H9 (cell line): ENCODE results near the gene LRIG3. TPM values are rescaled to one million over a fixed set of nuclear protein-coding genes. Genes with fewer than 3 reads are reported as not detected.

Experiments used
- DNase-seq: peaks from one replicate; pipeline ENCODE4 v3.0.0-alpha.2; 2017
- H2AFZ ChIP-seq: one replicate; pipeline ENCODE4 v1.6.1; 2013; ENCODE audit warnings: mild to moderate bottlenecking, low read length, control low read depth, moderate library complexity
- H2AK5ac ChIP-seq: 2 replicates; pipeline ENCODE4 v1.6.1; 2013; ENCODE audit warnings: low read length, control low read depth, mixed read lengths; ENCODE audit not compliant: insufficient read length
- H2BK120ac ChIP-seq: one replicate; pipeline ENCODE4 v1.6.1; 2013; ENCODE audit warnings: low read depth, mild to moderate bottlenecking, low read length, control low read depth, inconsistent platforms; ENCODE audit not compliant: poor library complexity, severe bottlenecking
- H2BK12ac ChIP-seq: 2 replicates; pipeline ENCODE4 v1.6.1; 2013; ENCODE audit warnings: low read length, control low read depth, mixed read lengths, low read depth; ENCODE audit not compliant: insufficient read length
- H2BK15ac ChIP-seq: 2 replicates; pipeline ENCODE4 v1.6.1; 2013; ENCODE audit warnings: low read depth, low read length, control low read depth
- H2BK20ac ChIP-seq: one replicate; pipeline ENCODE4 v1.6.1; 2013; ENCODE audit warnings: low read depth, mild to moderate bottlenecking, low read length, control low read depth, inconsistent platforms; ENCODE audit not compliant: poor library complexity, severe bottlenecking
- H2BK5ac ChIP-seq: 2 replicates; pipeline ENCODE4 v1.6.1; 2013; ENCODE audit warnings: low read length, control low read depth, mixed read lengths; ENCODE audit not compliant: insufficient read length
- H3K14ac ChIP-seq: 2 replicates; pipeline ENCODE4 v1.6.1; 2013; ENCODE audit warnings: low read length, control low read depth; ENCODE audit not compliant: insufficient read depth
- H3K18ac ChIP-seq: 2 replicates; pipeline ENCODE4 v1.6.1; 2013; ENCODE audit warnings: low read depth, mild to moderate bottlenecking, mixed read lengths, low read length, control low read depth; ENCODE audit not compliant: insufficient read length
- H3K23ac ChIP-seq: 2 replicates; pipeline ENCODE4 v1.6.1; 2013; ENCODE audit warnings: low read length, control low read depth, mixed read lengths, low read depth; ENCODE audit not compliant: insufficient read length
- H3K23me2 ChIP-seq: 2 replicates; pipeline ENCODE4 v1.6.1; 2013; ENCODE audit warnings: low read depth, mild to moderate bottlenecking, mixed read lengths, low read length, control low read depth; ENCODE audit not compliant: insufficient read length, poor library complexity, severe bottlenecking
- H3K27ac ChIP-seq: 2 replicates; pipeline ENCODE4 v1.5.1; 2013; ENCODE audit warnings: low read length, control low read depth, mixed read lengths, low read depth; ENCODE audit not compliant: insufficient read length
- H3K27me3 ChIP-seq: 2 replicates; pipeline ENCODE4 v1.6.1; 2013; ENCODE audit warnings: low read length, control low read depth, inconsistent platforms; ENCODE audit not compliant: insufficient read depth
- H3K4ac ChIP-seq: 2 replicates; pipeline ENCODE4 v1.6.1; 2013; ENCODE audit warnings: low read depth, mild to moderate bottlenecking, control low read depth, inconsistent platforms, low read length, moderate library complexity
- H3K4me1 ChIP-seq: 2 replicates; pipeline ENCODE4 v1.6.1; 2013; ENCODE audit warnings: low read length, control low read depth, inconsistent platforms; ENCODE audit not compliant: insufficient read depth
- H3K4me2 ChIP-seq: 2 replicates; pipeline ENCODE4 v1.6.1; 2013; ENCODE audit warnings: low read length, control low read depth, mixed read lengths; ENCODE audit not compliant: insufficient read length, insufficient read depth
- H3K56ac ChIP-seq: 2 replicates; pipeline ENCODE4 v1.6.1; 2013; ENCODE audit warnings: low read depth, mild to moderate bottlenecking, mixed read lengths, low read length, control low read depth; ENCODE audit not compliant: insufficient read length
- H3K79me1 ChIP-seq: 2 replicates; pipeline ENCODE4 v1.6.1; 2013; ENCODE audit warnings: low read depth, mild to moderate bottlenecking, moderate library complexity, low read length, control low read depth, inconsistent platforms; ENCODE audit not compliant: insufficient read depth, poor library complexity, severe bottlenecking
- H3K79me2 ChIP-seq: 2 replicates; pipeline ENCODE4 v1.6.1; 2013; ENCODE audit warnings: low read length, control low read depth, inconsistent platforms; ENCODE audit not compliant: insufficient read depth
- H3K9ac ChIP-seq: 2 replicates; pipeline ENCODE4 v1.6.1; 2013; ENCODE audit warnings: low read length, control low read depth, mixed read lengths; ENCODE audit not compliant: insufficient read length; ENCODE audit errors: extremely low read depth
- H3K9me3 ChIP-seq: one replicate; pipeline ENCODE4 v1.6.1; 2013; ENCODE audit warnings: low read depth, low read length, inconsistent platforms; ENCODE audit not compliant: control insufficient read depth
- H3T11ph ChIP-seq: one replicate; pipeline ENCODE4 v1.6.1; 2013; ENCODE audit warnings: mild to moderate bottlenecking, low read length, control low read depth, inconsistent platforms
- H4K20me1 ChIP-seq: one replicate; pipeline ENCODE4 v1.6.1; 2013; ENCODE audit not compliant: control insufficient read depth, insufficient read length, insufficient read depth
- H4K5ac ChIP-seq: 2 replicates; pipeline ENCODE4 v1.6.1; 2013; ENCODE audit warnings: low read depth, mild to moderate bottlenecking, mixed read lengths, low read length, control low read depth; ENCODE audit not compliant: insufficient read length
- H4K8ac ChIP-seq: replicated peaks from 2 replicates; pipeline ENCODE4 v1.6.1; 2013; ENCODE audit warnings: low read length, control low read depth, mixed read lengths, low read depth; ENCODE audit not compliant: insufficient read length
- H4K91ac ChIP-seq: 2 replicates; pipeline ENCODE4 v1.6.1; 2013; ENCODE audit warnings: low read depth, mild to moderate bottlenecking, moderate library complexity, mixed read lengths, low read length, control low read depth; ENCODE audit not compliant: insufficient read length
- H3K27ac Mint-ChIP-seq, 3 experiments: 2 replicates in 2 of 3; 3 replicates in 1 of 3; pipeline ENCODE4 v1.8.0; 2020 to 2021; ENCODE audit warnings: mixed read lengths in 3 of 3, mild to moderate bottlenecking in 1 of 3, moderate library complexity in 1 of 3
- H3K27me3 Mint-ChIP-seq: 2 replicates; pipeline ENCODE4 v1.8.0; 2021; ENCODE audit warnings: low read depth, mild to moderate bottlenecking, moderate library complexity, mixed read lengths
- H3K36me3 Mint-ChIP-seq, 3 experiments: 2 replicates in 2 of 3; 3 replicates in 1 of 3; pipeline ENCODE4 v1.8.0; 2020 to 2021; ENCODE audit warnings: low read depth in 3 of 3, mixed read lengths in 3 of 3; ENCODE audit not compliant: insufficient read depth in 1 of 3
- H3K4me1 Mint-ChIP-seq, 2 experiments: 2 replicates each; pipeline ENCODE4 v1.8.0; 2020; ENCODE audit warnings: mixed read lengths in 2 of 2
- H3K4me3 Mint-ChIP-seq, 2 experiments: 2 replicates in 1 of 2; 3 replicates in 1 of 2; pipeline ENCODE4 v1.8.0; 2020 to 2021; ENCODE audit warnings: mild to moderate bottlenecking in 2 of 2, mixed read lengths in 2 of 2, moderate library complexity in 1 of 2
- H3K9me3 Mint-ChIP-seq, 2 experiments: 2 replicates in 1 of 2; 3 replicates in 1 of 2; pipeline ENCODE4 v1.8.0; 2020; ENCODE audit warnings: mild to moderate bottlenecking in 2 of 2, mixed read lengths in 2 of 2, moderate library complexity in 1 of 2
- WGBS: extraction: QIAGEN DNeasy Blood & Tissue Kit; methylation state at CpG from one replicate; pipeline ENCODE4 v1.1.7; 2013; ENCODE audit warnings: missing lambda C conversion rate, low lambda C conversion rate, mixed read lengths; ENCODE audit not compliant: insufficient read length; ENCODE audit errors: extremely low coverage; 5-methylcytosine and 5-hydroxymethylcytosine counted together
- total RNA-seq: library from RNA; stranded (reverse); gene quantifications from 2 replicates; pipeline ENCODE4 v1.2.1, GENCODE V29; 2021
- TF ChIP-seq, protein P1 (sequence below): fragments of 200-600 bp; sonication (generic); conservative IDR thresholded peaks from 3 replicates; pipeline ENCODE4 v1.8.0; 2021; ENCODE audit warnings: antibody characterized with exemption, mild to moderate bottlenecking

LRIG3 gene
- total RNA-seq, 1 experiment from 2014 or later: 10.9 TPM

DNA sequence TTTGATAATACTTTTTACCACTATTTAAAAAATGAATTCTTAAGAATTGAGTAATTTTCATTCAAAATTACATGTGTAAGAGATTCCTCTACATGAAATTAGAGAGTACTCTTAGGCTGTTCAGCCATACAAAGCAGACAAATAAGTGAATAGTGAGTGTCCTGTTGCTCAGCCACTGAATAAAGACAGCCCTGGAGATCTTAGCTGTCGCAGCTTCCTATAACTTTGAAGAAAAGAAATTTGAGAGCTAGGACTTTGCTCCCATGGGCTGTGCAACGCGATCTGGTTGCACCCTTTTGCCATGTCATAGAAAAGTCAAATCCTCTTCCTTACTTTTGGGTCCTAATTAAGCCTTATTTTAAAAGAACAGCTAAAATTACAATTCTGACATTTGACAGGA lies 40.9 kb upstream of the LRIG3 start:
- TF ChIP-seq, protein P1, sequence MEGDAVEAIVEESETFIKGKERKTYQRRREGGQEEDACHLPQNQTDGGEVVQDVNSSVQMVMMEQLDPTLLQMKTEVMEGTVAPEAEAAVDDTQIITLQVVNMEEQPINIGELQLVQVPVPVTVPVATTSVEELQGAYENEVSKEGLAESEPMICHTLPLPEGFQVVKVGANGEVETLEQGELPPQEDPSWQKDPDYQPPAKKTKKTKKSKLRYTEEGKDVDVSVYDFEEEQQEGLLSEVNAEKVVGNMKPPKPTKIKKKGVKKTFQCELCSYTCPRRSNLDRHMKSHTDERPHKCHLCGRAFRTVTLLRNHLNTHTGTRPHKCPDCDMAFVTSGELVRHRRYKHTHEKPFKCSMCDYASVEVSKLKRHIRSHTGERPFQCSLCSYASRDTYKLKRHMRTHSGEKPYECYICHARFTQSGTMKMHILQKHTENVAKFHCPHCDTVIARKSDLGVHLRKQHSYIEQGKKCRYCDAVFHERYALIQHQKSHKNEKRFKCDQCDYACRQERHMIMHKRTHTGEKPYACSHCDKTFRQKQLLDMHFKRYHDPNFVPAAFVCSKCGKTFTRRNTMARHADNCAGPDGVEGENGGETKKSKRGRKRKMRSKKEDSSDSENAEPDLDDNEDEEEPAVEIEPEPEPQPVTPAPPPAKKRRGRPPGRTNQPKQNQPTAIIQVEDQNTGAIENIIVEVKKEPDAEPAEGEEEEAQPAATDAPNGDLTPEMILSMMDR: no peak
- no peak overlapping the region for H3K18ac ChIP-seq
- no peak overlapping the region for H2BK5ac ChIP-seq
- no peak overlapping the region for H2BK15ac ChIP-seq
- no peak overlapping the region for H3K4me2 ChIP-seq
- Mint-ChIP-seq H3K4me1 (peaks cover 19 to 24% of the 10 kb centered on the region in 2 experiments), H3K27ac (no peak overlapping the region), H3K27me3 (no peaks in the 10 kb centered on the region), H3K4me3 (no peak overlapping the region), H3K36me3 (no peaks in the 10 kb centered on the region), H3K9me3 (no peaks in the 10 kb centered on the region)
- H2AFZ ChIP-seq: no peak overlapping the region
- no peaks in the 10 kb centered on the region for H3K79me2 ChIP-seq
- H2BK12ac ChIP-seq: no peak overlapping the region
- no peaks in the 10 kb centered on the region for H3K27me3 ChIP-seq
- no peak overlapping the region for H3K23ac ChIP-seq
- H3K56ac ChIP-seq: no peak overlapping the region
- H3K79me1 ChIP-seq: no peaks in the 10 kb centered on the region
- no peak overlapping the region for H3K9ac ChIP-seq
- DNase-seq: no peak
- H4K91ac ChIP-seq: no peak overlapping the region
- H4K5ac ChIP-seq: no peak overlapping the region
- no peak overlapping the region for H4K8ac ChIP-seq
- WGBS: no CpG with 5 or more reads among the region's 3 CpGs
- no peaks in the 10 kb centered on the region for H3K23me2 ChIP-seq
- H3T11ph ChIP-seq: no peak overlapping the region
- H3K4me1 ChIP-seq: peaks cover 2% of the 10 kb centered on the region; the same call in 1 of the 2 replicates
- H2BK20ac ChIP-seq: no peak overlapping the region
- H2BK120ac ChIP-seq: no peak overlapping the region
- no peak overlapping the region for H3K14ac ChIP-seq
- no peaks in the 10 kb centered on the region for H3K9me3 ChIP-seq
- H4K20me1 ChIP-seq: no peaks in the 10 kb centered on the region
- H3K4ac ChIP-seq: no peak overlapping the region
- no peak overlapping the region for H2AK5ac ChIP-seq
- no peak overlapping the region for H3K27ac ChIP-seq
